ENCODE results near the gene EN1. TPM values are rescaled to one million over a fixed set of nuclear protein-coding genes. Genes with fewer than 3 reads are reported as not detected.

Gene EN1
- total and polyA plus RNA-seq, 2 experiments from 2014 or later: 0.21 to 0.24 TPM

DNA sequence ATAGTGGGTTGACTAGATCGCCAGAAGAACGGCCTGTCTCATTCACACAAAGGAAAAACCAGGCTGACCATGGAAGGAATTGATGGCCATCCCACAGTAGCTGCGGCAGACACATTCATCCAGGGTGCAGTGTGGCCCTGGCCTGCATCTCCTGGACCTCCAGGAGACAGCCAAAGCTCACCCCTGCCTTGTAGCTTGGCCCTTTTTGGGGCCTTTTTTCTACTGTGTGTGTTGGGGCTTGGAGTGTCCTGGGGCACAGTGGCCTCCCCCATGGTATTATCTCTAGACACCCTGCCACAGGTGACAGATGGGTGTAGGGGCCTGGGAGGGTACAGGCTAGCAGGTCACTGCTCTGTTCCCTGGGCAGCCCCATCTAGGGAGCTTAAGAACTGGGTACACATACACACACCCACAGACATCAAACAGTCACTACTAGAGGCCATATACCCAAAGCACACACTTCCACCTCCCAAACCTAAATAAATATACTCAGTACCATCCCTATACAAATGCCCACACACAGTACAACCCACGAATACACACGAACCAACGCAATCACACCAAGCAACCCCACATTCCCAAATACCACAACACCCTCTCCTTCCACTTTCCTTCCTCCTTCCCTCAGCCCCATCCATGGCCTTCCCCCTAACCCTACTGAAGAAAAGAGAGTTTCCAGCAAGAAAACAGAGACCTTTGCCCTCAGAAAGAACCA is 8.6 kb downstream of the EN1 start:
- Mint-ChIP-seq H3K36me3 (ENCODE audit: low read depth) (no peaks in the 10 kb centered on the region), H3K27me3 (ENCODE audit: insufficient read depth, low read depth, poor library complexity) (peaks cover 100% of the 10 kb centered on the region), H3K27ac (no peak overlapping the region), H3K4me1 (peaks cover 42% of the 10 kb centered on the region), H3K4me3 (no peak overlapping the region), H3K9me3 (no peaks in the 10 kb centered on the region; the same call in 1 of the 3 replicates)
- no peak overlapping the region for H3K4me2 ChIP-seq
- TF ChIP-seq EZH2 (IDR thresholded peaks at IDR 0.05; ENCODE audit: low read depth, unreplicated experiment) (peak; percentile 23), EZH2phosphoT487 (IDR thresholded peaks at IDR 0.05; ENCODE audit: unreplicated experiment) (no peak)
- H4K20me1 ChIP-seq (replicated peaks; ENCODE audit: insufficient read depth): peaks cover 24% of the 10 kb centered on the region
- no peak overlapping the region for H3K27ac ChIP-seq (ENCODE audit: low read depth)
- H3K4me1 ChIP-seq (ENCODE audit: insufficient read depth): peaks cover 47% of the 10 kb centered on the region
- DNase-seq (ENCODE audit: low spot score): no peak
- no peak overlapping the region for H2AFZ ChIP-seq
- no peaks in the 10 kb centered on the region for H3K79me2 ChIP-seq (replicated peaks; ENCODE audit: insufficient read depth)
- no peak for ATAC-seq
- no peaks in the 10 kb centered on the region for H3K36me3 ChIP-seq (ENCODE audit: insufficient read depth)
- H3K27me3 ChIP-seq (ENCODE audit: insufficient read depth): peaks cover 100% of the 10 kb centered on the region
- H3F3A ChIP-seq (replicated peaks; ENCODE audit: low read depth): peaks cover 18% of the 10 kb centered on the region
- H3K4me3 ChIP-seq: no peak overlapping the region
- no peaks in the 10 kb centered on the region for H3K9me2 ChIP-seq (ENCODE audit: insufficient read depth)

DNA sequence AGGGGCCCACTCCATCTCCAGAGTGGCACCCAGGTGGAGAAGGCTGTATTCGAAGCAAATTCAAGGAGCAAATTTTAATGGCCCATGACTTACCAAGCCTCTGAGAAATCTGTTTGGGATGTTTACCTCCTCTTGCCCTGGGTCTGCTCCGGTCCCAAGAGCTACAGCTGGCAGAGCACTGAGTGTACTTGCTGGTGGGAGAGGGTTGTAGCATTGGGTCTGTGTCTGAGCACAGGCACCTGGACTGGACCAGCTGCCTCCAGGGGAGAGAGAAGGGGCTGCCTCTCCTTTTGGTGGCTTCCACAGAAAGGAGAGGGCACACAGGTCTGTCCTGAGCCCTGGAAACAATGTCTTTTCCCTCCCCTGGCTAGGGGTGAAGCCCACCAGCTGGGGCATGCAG is 9.8 kb downstream of the EN1 start:
- no peak overlapping the region for H2AFZ ChIP-seq
- ATAC-seq: no peak
- no peaks in the 10 kb centered on the region for H3K79me2 ChIP-seq (replicated peaks; ENCODE audit: insufficient read depth)
- no peak overlapping the region for H3K4me2 ChIP-seq
- Mint-ChIP-seq H3K4me3 (0 out of 3 replicates have a peak overlapping the region, but pooled peaks have one; percentile 71), H3K9me3 (no peaks in the 10 kb centered on the region; the same call in 1 of the 3 replicates), H3K27me3 (ENCODE audit: insufficient read depth, low read depth, poor library complexity) (peaks cover 100% of the 10 kb centered on the region), H3K27ac (no peak overlapping the region), H3K36me3 (ENCODE audit: low read depth) (no peaks in the 10 kb centered on the region), H3K4me1 (peaks cover 40% of the 10 kb centered on the region)
- H3K4me1 ChIP-seq (ENCODE audit: insufficient read depth): peaks cover 52% of the 10 kb centered on the region
- TF ChIP-seq CREB1 (CRISPR knock-in tag; IDR thresholded peaks at IDR 0.05; ENCODE audit: low read depth) (no peak), EZH2 (IDR thresholded peaks at IDR 0.05; ENCODE audit: low read depth, unreplicated experiment) (peak; percentile 15)
- no peaks in the 10 kb centered on the region for H3K9me2 ChIP-seq (ENCODE audit: insufficient read depth)
- DNase-seq (ENCODE audit: low spot score): no peak
- peaks cover 100% of the 10 kb centered on the region for H3K27me3 ChIP-seq (ENCODE audit: insufficient read depth)
- H3K36me3 ChIP-seq (ENCODE audit: insufficient read depth): no peaks in the 10 kb centered on the region
- peaks cover 11% of the 10 kb centered on the region; the same call in 1 of the 2 replicates for H3F3A ChIP-seq (replicated peaks; ENCODE audit: low read depth)
- no peak overlapping the region for H3K4me3 ChIP-seq
- no peak overlapping the region for H3K27ac ChIP-seq (ENCODE audit: low read depth)
- H4K20me1 ChIP-seq (replicated peaks; ENCODE audit: insufficient read depth): peaks cover 24% of the 10 kb centered on the region

DNA sequence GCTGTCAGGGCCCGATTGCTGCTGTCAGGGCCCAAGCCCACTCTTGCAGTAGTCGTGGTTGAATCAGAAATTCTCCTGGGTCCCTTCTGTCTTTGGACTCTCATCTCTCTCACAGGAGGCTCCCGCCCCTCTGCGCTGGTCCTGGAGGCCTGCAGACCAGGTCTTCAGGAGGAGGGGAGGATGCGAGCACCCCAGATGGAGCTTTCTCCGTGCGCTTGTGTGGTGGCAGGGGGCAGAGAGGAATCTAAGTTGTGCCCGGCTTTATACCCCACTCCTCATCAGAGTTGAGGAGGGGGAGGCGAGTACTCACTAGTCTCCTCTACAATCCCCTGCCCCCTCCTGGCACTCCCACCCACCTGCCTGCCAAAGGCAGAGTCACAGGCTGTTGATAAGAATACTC is 10.4 kb downstream of the EN1 start:
- no peaks in the 10 kb centered on the region for H3K36me3 Mint-ChIP-seq (ENCODE audit: low read depth)
- peaks cover 100% of the 10 kb centered on the region for H3K27me3 Mint-ChIP-seq (ENCODE audit: insufficient read depth, low read depth, poor library complexity)
- no peak for TF ChIP-seq NANOG (IDR thresholded peaks at IDR 0.05; ENCODE audit: borderline replicate concordance)
- no peak for TF ChIP-seq EZH2 (IDR thresholded peaks at IDR 0.05; ENCODE audit: low read depth, unreplicated experiment)
- TF ChIP-seq, protein P1, sequence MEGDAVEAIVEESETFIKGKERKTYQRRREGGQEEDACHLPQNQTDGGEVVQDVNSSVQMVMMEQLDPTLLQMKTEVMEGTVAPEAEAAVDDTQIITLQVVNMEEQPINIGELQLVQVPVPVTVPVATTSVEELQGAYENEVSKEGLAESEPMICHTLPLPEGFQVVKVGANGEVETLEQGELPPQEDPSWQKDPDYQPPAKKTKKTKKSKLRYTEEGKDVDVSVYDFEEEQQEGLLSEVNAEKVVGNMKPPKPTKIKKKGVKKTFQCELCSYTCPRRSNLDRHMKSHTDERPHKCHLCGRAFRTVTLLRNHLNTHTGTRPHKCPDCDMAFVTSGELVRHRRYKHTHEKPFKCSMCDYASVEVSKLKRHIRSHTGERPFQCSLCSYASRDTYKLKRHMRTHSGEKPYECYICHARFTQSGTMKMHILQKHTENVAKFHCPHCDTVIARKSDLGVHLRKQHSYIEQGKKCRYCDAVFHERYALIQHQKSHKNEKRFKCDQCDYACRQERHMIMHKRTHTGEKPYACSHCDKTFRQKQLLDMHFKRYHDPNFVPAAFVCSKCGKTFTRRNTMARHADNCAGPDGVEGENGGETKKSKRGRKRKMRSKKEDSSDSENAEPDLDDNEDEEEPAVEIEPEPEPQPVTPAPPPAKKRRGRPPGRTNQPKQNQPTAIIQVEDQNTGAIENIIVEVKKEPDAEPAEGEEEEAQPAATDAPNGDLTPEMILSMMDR (conservative IDR thresholded peaks at IDR 0.05; ENCODE audit: low read depth in 2 of 2): no peak
- TF ChIP-seq ZNF331 (CRISPR knock-in tag; IDR thresholded peaks at IDR 0.05; ENCODE audit: low read depth): no peak
- TF ChIP-seq, protein P2, sequence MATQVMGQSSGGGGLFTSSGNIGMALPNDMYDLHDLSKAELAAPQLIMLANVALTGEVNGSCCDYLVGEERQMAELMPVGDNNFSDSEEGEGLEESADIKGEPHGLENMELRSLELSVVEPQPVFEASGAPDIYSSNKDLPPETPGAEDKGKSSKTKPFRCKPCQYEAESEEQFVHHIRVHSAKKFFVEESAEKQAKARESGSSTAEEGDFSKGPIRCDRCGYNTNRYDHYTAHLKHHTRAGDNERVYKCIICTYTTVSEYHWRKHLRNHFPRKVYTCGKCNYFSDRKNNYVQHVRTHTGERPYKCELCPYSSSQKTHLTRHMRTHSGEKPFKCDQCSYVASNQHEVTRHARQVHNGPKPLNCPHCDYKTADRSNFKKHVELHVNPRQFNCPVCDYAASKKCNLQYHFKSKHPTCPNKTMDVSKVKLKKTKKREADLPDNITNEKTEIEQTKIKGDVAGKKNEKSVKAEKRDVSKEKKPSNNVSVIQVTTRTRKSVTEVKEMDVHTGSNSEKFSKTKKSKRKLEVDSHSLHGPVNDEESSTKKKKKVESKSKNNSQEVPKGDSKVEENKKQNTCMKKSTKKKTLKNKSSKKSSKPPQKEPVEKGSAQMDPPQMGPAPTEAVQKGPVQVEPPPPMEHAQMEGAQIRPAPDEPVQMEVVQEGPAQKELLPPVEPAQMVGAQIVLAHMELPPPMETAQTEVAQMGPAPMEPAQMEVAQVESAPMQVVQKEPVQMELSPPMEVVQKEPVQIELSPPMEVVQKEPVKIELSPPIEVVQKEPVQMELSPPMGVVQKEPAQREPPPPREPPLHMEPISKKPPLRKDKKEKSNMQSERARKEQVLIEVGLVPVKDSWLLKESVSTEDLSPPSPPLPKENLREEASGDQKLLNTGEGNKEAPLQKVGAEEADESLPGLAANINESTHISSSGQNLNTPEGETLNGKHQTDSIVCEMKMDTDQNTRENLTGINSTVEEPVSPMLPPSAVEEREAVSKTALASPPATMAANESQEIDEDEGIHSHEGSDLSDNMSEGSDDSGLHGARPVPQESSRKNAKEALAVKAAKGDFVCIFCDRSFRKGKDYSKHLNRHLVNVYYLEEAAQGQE (IDR thresholded peaks at IDR 0.05; ENCODE audit: unreplicated experiment): no peak
- no peak for TF ChIP-seq JUNB (IDR thresholded peaks at IDR 0.05; ENCODE audit: unreplicated experiment)
- TF ChIP-seq EZH2phosphoT487 (IDR thresholded peaks at IDR 0.05; ENCODE audit: unreplicated experiment): no peak

More for the DNA sequence above, 10.4 kb downstream of the EN1 start:
- H3K9me2 ChIP-seq (ENCODE audit: insufficient read depth): no peaks in the 10 kb centered on the region
- no peaks in the 10 kb centered on the region for H3K79me2 ChIP-seq (replicated peaks; ENCODE audit: insufficient read depth)
- H3K27me3 ChIP-seq (ENCODE audit: insufficient read depth): peaks cover 100% of the 10 kb centered on the region
- peaks cover 41% of the 10 kb centered on the region for H3K4me1 Mint-ChIP-seq
- H3K27ac Mint-ChIP-seq: no peak overlapping the region
- H2AFZ ChIP-seq: no peak overlapping the region
- H3K4me2 ChIP-seq: peak overlapping the region; percentile 91
- H3K4me3 Mint-ChIP-seq: peak overlapping the region; percentile 71; the same call in 2 of the 3 replicates
- H3K4me3 ChIP-seq: peak overlapping the region; percentile 69
- no peaks in the 10 kb centered on the region for H3K36me3 ChIP-seq (ENCODE audit: insufficient read depth)
- no peak for ATAC-seq
- H3K4me1 ChIP-seq (ENCODE audit: insufficient read depth): peaks cover 55% of the 10 kb centered on the region
- H3K27ac ChIP-seq (ENCODE audit: low read depth): no peak overlapping the region
- H4K20me1 ChIP-seq (replicated peaks; ENCODE audit: insufficient read depth): peaks cover 24% of the 10 kb centered on the region
- H3F3A ChIP-seq (replicated peaks; ENCODE audit: low read depth): peaks cover 8% of the 10 kb centered on the region; the same call in 1 of the 2 replicates
- peak; percentile 36 for DNase-seq (ENCODE audit: low spot score)
- no peaks in the 10 kb centered on the region; the same call in 1 of the 3 replicates for H3K9me3 Mint-ChIP-seq

All from GM23338 (cell line).